K562 (cell line): Measurements from ENCODE around the gene STAT6. TPM values are rescaled to one million over a fixed set of nuclear protein-coding genes. Genes with fewer than 3 reads are reported as not detected.
A peak's percentile ranks its signal among the peaks of the same experiment; 100 is the strongest.

Source experiments
- ARHGAP35 ChIP-seq: fragments of 450-650 bp; IDR thresholded peaks from 2 replicates; pipeline ENCODE4 v1.6.1; 2018; ENCODE audit not compliant: partially characterized antibody
- CREM ChIP-seq: IDR thresholded peaks from 2 replicates; pipeline ENCODE4 v1.6.1; 2014; ENCODE audit warnings: antibody characterized with exemption, low read depth
- E2F4 ChIP-seq: sonication (generic); formaldehyde crosslinking; IDR thresholded peaks from 2 replicates; pipeline ENCODE4 v1.8.0; 2022; ENCODE audit warnings: mild to moderate bottlenecking, low read depth, missing genetic modification reagents
- FOSL1 ChIP-seq: fragments of 200-800 bp; sonication (Bioruptor generic); conservative IDR thresholded peaks from 2 replicates; pipeline ENCODE4 v1.6.1; 2016; ENCODE audit warnings: missing genetic modification characterization, missing compliant biosample characterization
- FOXP4 ChIP-seq: sonication (generic); formaldehyde crosslinking; IDR thresholded peaks from 2 replicates; pipeline ENCODE4 v1.8.0; 2022; ENCODE audit warnings: mild to moderate bottlenecking, missing genetic modification reagents, borderline replicate concordance
- GATA2 ChIP-seq: sonication (generic); formaldehyde crosslinking; IDR thresholded peaks from 2 replicates; pipeline ENCODE4 v1.4.0; 2020; ENCODE audit warnings: mild to moderate bottlenecking, missing genetic modification reagents
- HBP1 ChIP-seq: fragments of 450-650 bp; formaldehyde crosslinking; IDR thresholded peaks from 2 replicates; pipeline ENCODE4 v1.4.0; 2022; ENCODE audit warnings: missing genetic modification characterization
- HDGF ChIP-seq: fragments of 450-650 bp; IDR thresholded peaks from 2 replicates; pipeline ENCODE4 v1.6.1; 2016
- NFRKB ChIP-seq: fragments of 450-650 bp; IDR thresholded peaks from 2 replicates; pipeline ENCODE4 v1.6.1; 2016; ENCODE audit warnings: low read depth
- PURB ChIP-seq: sonication (generic); formaldehyde crosslinking; IDR thresholded peaks from 2 replicates; pipeline ENCODE4 v1.9.0; 2021; ENCODE audit warnings: low read depth, mild to moderate bottlenecking, missing genetic modification reagents
- RAD51 ChIP-seq: fragments of 450-650 bp; IDR thresholded peaks from 2 replicates; pipeline ENCODE4 v1.7.1; 2016; ENCODE audit warnings: low read depth, mild to moderate bottlenecking, borderline replicate concordance
- TAF9B ChIP-seq: fragments of 450-650 bp; IDR thresholded peaks from 2 replicates; pipeline ENCODE4 v1.6.1; 2018; ENCODE audit warnings: mild to moderate bottlenecking; ENCODE audit not compliant: partially characterized antibody
- TSC22D4 ChIP-seq: fragments of 450-650 bp; IDR thresholded peaks from 2 replicates; pipeline ENCODE4 v1.6.1; 2016; ENCODE audit warnings: missing genetic modification characterization, missing biosample characterization, control low read depth
- ZBTB2 ChIP-seq: fragments of 450-650 bp; IDR thresholded peaks from 2 replicates; pipeline ENCODE4 v1.6.1; 2016; ENCODE audit warnings: antibody characterized with exemption
- ZFP30 ChIP-seq: fragments of 250-450 bp; sonication (Bioruptor Pico); IDR thresholded peaks from 2 replicates; pipeline ENCODE4 v1.8.0; 2022; ENCODE audit warnings: moderate library complexity, mild to moderate bottlenecking, inconsistent platforms, borderline replicate concordance
- ZNF140 ChIP-seq: fragments of 250-450 bp; sonication (Bioruptor Pico); IDR thresholded peaks from 2 replicates; pipeline ENCODE4 v1.8.0; 2021; ENCODE audit warnings: moderate library complexity, mild to moderate bottlenecking, inconsistent platforms
- ZNF184 ChIP-seq: sonication (generic); formaldehyde crosslinking; IDR thresholded peaks from 2 replicates; pipeline ENCODE4 v1.5.0; 2020; ENCODE audit warnings: missing genetic modification reagents
- ZNF431 ChIP-seq: sonication (generic); formaldehyde crosslinking; IDR thresholded peaks from 2 replicates; pipeline ENCODE4 v1.8.0; 2022; ENCODE audit warnings: mild to moderate bottlenecking, missing genetic modification reagents
- polyA plus RNA-seq, 8 experiments: library from polyadenylated mRNA; depleted of rRNA in 4 of 8; stranded (reverse) in 5 of 8; unstranded in 3 of 8; fragments of >200 nt; fragmentation: Nextera tagmentation in 2 of 8; fragmentation: Illumina TruSeq in 1 of 8; extraction: Ambion mirVana in 2 of 8; extraction: Trizol in 1 of 8; gene quantifications; 2 replicates each; pipeline versions ENCODE4 v1.2.1 to v1.2.3, GENCODE V29; 2011 to 2014; ENCODE audit warnings: inconsistent platforms in 1 of 8, missing spikeins in 1 of 8
- total RNA-seq, 7 experiments: library from RNA; depleted of rRNA in 6 of 7; stranded (reverse); fragments of >200 nt in 6 of 7; fragmentation: Illumina TruSeq in 2 of 7; extraction: Trizol in 2 of 7; gene quantifications; 2 replicates each; pipeline versions ENCODE4 v1.2.1 to v1.2.3, GENCODE V29; 2011 to 2021; ENCODE audit warnings: low replicate concordance in 1 of 7

Gene STAT6
- total and polyA plus RNA-seq, 9 of the 15 experiments (the other 6 are each of a cell fraction or from before 2014, with no cell fraction given), result 2.4 to 49.5 (median 26.5) TPM

GRCh38 chr12:57110104-57111030 is 795 bp downstream of the STAT6 start (continued):
- TF ChIP-seq FOSL1 (no peak), HBP1 (CRISPR knock-in tag) (no peak), ZFP30 (no peak), ZBTB2 (no peak), FOXP4 (CRISPR knock-in tag) (no peak), E2F4 (CRISPR knock-in tag) (no peak), NFRKB (no peak), RAD51 (no peak), CREM (no peak), GATA2 (CRISPR knock-in tag) (peak; percentile 77), HDGF (no peak), ZNF431 (CRISPR knock-in tag) (no peak), PURB (CRISPR knock-in tag) (no peak), ZNF140 (CRISPR knock-in tag) (no peak), ARHGAP35 (no peak), TSC22D4 (tag) (no peak), ZNF184 (no peak), TAF9B (no peak)
